ENCODE data around the gene TRRAP.

The TRRAP gene

DNA sequence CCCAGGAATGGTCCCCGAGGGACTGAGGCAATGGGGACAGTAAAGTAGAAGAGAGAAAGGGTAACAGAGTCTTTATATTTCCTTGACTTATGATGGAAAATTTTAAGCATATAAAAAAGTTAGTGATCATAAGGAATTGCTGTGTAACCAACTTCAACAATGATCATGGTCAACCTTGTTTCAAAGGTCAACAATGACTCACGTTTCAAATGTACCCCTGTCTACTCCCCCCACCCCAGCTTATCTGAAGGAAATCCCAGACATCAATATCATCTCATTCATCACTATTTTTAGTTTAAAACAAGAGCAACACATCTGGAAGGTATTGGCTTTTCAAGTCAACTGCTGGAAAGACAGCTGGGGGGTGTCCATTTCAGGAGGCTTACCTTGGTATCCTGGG is 172.6 kb downstream of the TRRAP start:
- Mint-ChIP-seq H3K27me3 (ENCODE audit: low read depth, poor library complexity) (peaks cover 2% of the 10 kb centered on the region), H3K4me1 (no peaks in the 10 kb centered on the region), H3K4me3 (no peak overlapping the region), H3K9me3 (no peaks in the 10 kb centered on the region), H3K36me3 (ENCODE audit: low read depth) (peaks cover 68% of the 10 kb centered on the region), H3K27ac (no peak overlapping the region)
- TF ChIP-seq, protein P1, sequence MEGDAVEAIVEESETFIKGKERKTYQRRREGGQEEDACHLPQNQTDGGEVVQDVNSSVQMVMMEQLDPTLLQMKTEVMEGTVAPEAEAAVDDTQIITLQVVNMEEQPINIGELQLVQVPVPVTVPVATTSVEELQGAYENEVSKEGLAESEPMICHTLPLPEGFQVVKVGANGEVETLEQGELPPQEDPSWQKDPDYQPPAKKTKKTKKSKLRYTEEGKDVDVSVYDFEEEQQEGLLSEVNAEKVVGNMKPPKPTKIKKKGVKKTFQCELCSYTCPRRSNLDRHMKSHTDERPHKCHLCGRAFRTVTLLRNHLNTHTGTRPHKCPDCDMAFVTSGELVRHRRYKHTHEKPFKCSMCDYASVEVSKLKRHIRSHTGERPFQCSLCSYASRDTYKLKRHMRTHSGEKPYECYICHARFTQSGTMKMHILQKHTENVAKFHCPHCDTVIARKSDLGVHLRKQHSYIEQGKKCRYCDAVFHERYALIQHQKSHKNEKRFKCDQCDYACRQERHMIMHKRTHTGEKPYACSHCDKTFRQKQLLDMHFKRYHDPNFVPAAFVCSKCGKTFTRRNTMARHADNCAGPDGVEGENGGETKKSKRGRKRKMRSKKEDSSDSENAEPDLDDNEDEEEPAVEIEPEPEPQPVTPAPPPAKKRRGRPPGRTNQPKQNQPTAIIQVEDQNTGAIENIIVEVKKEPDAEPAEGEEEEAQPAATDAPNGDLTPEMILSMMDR (IDR thresholded peaks at IDR 0.05) = no peak
- no peak for DNase-seq

DNA sequence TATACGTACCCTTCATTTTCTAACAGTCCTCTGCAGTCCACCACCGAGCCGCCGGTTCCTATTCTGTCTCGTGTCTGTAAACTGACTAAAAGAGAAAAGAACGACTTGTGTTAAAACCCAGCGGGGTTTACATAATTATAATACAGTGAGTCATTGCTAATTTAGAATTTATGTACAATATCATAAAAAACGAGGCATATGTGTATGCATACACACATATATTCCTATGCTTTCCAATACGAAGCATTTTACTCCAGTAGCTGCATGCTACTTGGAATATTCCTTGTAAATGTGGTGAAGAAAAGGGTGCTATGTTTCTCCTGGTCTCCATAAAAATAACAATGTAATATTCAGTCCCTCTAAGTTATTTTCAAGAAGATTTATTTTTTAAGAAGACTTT is 176.4 kb downstream of the TRRAP start:
- DNase-seq = no peak
- no peaks in the 10 kb centered on the region for H3K9me3 Mint-ChIP-seq
- H3K27ac Mint-ChIP-seq = no peak overlapping the region
- H3K27me3 Mint-ChIP-seq (ENCODE audit: low read depth, poor library complexity) = peaks cover 2% of the 10 kb centered on the region
- H3K4me1 Mint-ChIP-seq = no peaks in the 10 kb centered on the region
- no peak overlapping the region for H3K4me3 Mint-ChIP-seq
- TF ChIP-seq, protein P1 (IDR thresholded peaks at IDR 0.05) = no peak
- peaks cover 63% of the 10 kb centered on the region for H3K36me3 Mint-ChIP-seq (ENCODE audit: low read depth)

DNA sequence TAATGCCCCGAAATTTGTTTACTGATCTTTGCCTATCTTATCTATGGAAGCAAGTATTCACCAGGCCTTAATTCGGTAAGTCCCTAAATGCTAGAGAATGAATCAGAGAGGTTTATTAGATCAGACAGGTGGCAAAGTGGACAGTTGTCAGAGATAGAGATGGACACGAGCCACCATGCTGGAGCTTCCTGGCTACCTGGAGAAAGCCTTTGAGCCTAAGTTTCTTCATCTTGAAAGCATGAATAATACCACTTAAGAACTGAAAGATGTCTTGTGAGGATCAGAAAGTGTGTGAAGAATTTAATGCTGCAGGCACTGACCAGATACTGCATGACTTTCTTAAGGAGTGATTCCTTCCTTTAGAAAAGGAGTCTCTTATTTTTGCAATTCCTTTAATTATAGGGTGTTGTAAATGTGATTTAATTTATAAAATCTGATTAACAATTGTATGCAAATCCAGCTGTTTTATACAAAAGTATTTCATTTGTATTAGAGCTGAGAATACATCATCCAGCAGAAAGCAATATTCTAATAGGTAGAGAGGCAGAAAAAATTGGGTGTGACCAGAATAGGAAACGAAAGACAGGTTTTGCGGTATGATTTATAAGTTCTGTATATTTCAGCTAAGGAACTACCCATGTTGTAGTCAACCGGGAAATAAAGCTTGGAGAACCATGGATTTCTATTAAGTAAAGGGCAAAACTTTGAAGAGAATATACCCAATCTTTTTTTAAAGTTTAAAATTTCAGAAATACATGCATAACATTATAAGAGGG is 182.9 kb downstream of the TRRAP start:
- no peak for DNase-seq
- Mint-ChIP-seq H3K4me1 (no peaks in the 10 kb centered on the region), H3K9me3 (no peaks in the 10 kb centered on the region), H3K27ac (no peak overlapping the region), H3K27me3 (ENCODE audit: low read depth, poor library complexity) (no peaks in the 10 kb centered on the region), H3K36me3 (ENCODE audit: low read depth) (peaks cover 26% of the 10 kb centered on the region), H3K4me3 (no peak overlapping the region)
- TF ChIP-seq, protein P1 (IDR thresholded peaks at IDR 0.05) = no peak
